Stomach (tissue), 4 donors: ENCODE data around the gene NDC1.

ENCODE experiments used
- POLR2A ChIP-seq, 4 donors: fragments of 450-650 bp; IDR thresholded peaks; one replicate each; pipeline ENCODE4 v1.6.1; 2016; ENCODE audit warnings: antibody characterized with exemption in 4 of 4, control low read depth in 2 of 4, mild to moderate bottlenecking in 1 of 4, moderate library complexity in 1 of 4
- POLR2AphosphoS5 ChIP-seq, 3 donors: sonication (generic); formaldehyde crosslinking; IDR thresholded peaks; one replicate each; pipeline ENCODE4 v1.6.1; 2016; ENCODE audit warnings: antibody characterized with exemption in 3 of 3

- TF ChIP-seq POLR2AphosphoS5 (IDR thresholded peaks at IDR 0.05): no peak
- no peak for TF ChIP-seq POLR2A (IDR thresholded peaks at IDR 0.05)
These were observed 15.2 kb downstream of the NDC1 start for GRCh38 chr1:53822931-53823330.
